Activated CD8-positive, alpha-beta T cell treated with anti-CD3 and anti-CD28 coated beads for 36 hours (primary cell): ENCODE results near the gene AP1S3. TPM values are rescaled to one million over a fixed set of nuclear protein-coding genes. Genes with fewer than 3 reads are reported as not detected.

Source experiments
- ATAC-seq: fragments of 200-7000 bp; cut with Tn5 transposase; one replicate; pipeline ENCODE4 v1.10.0; 2021; ENCODE audit warnings: mild to moderate bottlenecking, moderate library complexity
- CTCF ChIA-PET: fragments of 350-600 bp; sonication (Branson Sonifier 250); formaldehyde crosslinking; loops from one replicate; lab custom pipeline; 2021; ENCODE audit warnings: antibody characterized with exemption; lab: Charles Lee
- POLR2A ChIA-PET: fragments of 350-600 bp; sonication (Branson Sonifier 250); formaldehyde crosslinking; loops from one replicate; lab custom pipeline; 2021; ENCODE audit warnings: antibody characterized with exemption; lab: Charles Lee
- DNase-seq: peaks from one replicate; pipeline ENCODE4 v3.0.0-alpha.2; 2020
- H3K27ac Mint-ChIP-seq: one replicate; pipeline ENCODE4 v1.8.0; 2021; ENCODE audit warnings: mild to moderate bottlenecking, mixed read lengths
- H3K27me3 Mint-ChIP-seq: one replicate; pipeline ENCODE4 v1.8.0; 2021; ENCODE audit warnings: mixed read lengths
- H3K36me3 Mint-ChIP-seq: one replicate; pipeline ENCODE4 v1.8.0; 2021; ENCODE audit warnings: low read depth, mixed read lengths
- H3K4me1 Mint-ChIP-seq: one replicate; pipeline ENCODE4 v1.8.0; 2021; ENCODE audit warnings: low read depth, mixed read lengths
- H3K4me3 Mint-ChIP-seq: one replicate; pipeline ENCODE4 v1.8.0; 2021; ENCODE audit warnings: mild to moderate bottlenecking, moderate library complexity, mixed read lengths
- H3K9me3 Mint-ChIP-seq: one replicate; pipeline ENCODE4 v1.8.0; 2021; ENCODE audit warnings: mixed read lengths
- CTCF ChIP-seq: fragments of 200-600 bp; IDR thresholded peaks from one replicate; pipeline ENCODE4 v1.8.0; 2022; ENCODE audit warnings: antibody characterized with exemption, mild to moderate bottlenecking
- intact Hi-C: fragments of 100-400 bp; cut with micrococcal nuclease; formaldehyde crosslinking; loops from one replicate; pipeline ENCODE4 v1.10.0; 2022
- total RNA-seq, 2 experiments: library from RNA; stranded (reverse); gene quantifications; one replicate each; pipeline ENCODE4 v1.2.3, GENCODE V29; 2021

Gene AP1S3
- total RNA-seq, 2 experiments from 2014 or later, result 5.7 to 6.6 TPM

- Mint-ChIP-seq H3K9me3 (no peaks in the 10 kb centered on the region), H3K36me3 (peaks cover 7% of the 10 kb centered on the region), H3K4me1 (peaks cover 20% of the 10 kb centered on the region), H3K4me3 (no peak overlapping the region), H3K27me3 (no peaks in the 10 kb centered on the region), H3K27ac (no peak overlapping the region)
- ChIA-PET CTCF (no interaction called here), POLR2A (interaction anchor here (0.6 kb wide), 1 partner anchor 97 kb away, joined by 4 read pairs; no protein-coding TSS in a partner anchor)
- no peak for ATAC-seq
- no peak for TF ChIP-seq CTCF
- intact Hi-C loops, result no loop called here
- no peak for DNase-seq
These were observed 30.6 kb upstream of the AP1S3 start for GRCh38 chr2:223868005-223868404.

- DNase-seq (no peak), ATAC-seq (peak; percentile 56)
- ChIA-PET POLR2A (interaction anchor here (0.7 kb wide), 1 partner anchor 828 kb away, joined by 3 read pairs; no protein-coding TSS in a partner anchor), CTCF (interaction anchor here (1.0 to 1.1 kb wide), 3 partner anchors 12 to 104 kb away, joined by 3 read pairs; no protein-coding TSS in a partner anchor)
- Mint-ChIP-seq H3K36me3 (no peaks in the 10 kb centered on the region), H3K27ac (peak overlapping the region; percentile 16), H3K27me3 (no peaks in the 10 kb centered on the region), H3K9me3 (no peaks in the 10 kb centered on the region), H3K4me3 (no peak overlapping the region), H3K4me1 (peaks cover 20% of the 10 kb centered on the region)
- peak; percentile 40 for TF ChIP-seq CTCF
- intact Hi-C loops, result no loop called here
These were observed 28.6 kb upstream of the AP1S3 start for GRCh38 chr2:223865907-223866508.

- CTCF ChIA-PET, result interaction anchor here (1.0 kb wide), 1 partner anchor 18 kb away, joined by 3 read pairs; no protein-coding TSS in a partner anchor
- Mint-ChIP-seq H3K9me3 (no peaks in the 10 kb centered on the region), H3K4me1 (peaks cover 20% of the 10 kb centered on the region), H3K4me3 (no peak overlapping the region), H3K27ac (no peak overlapping the region), H3K36me3 (no peaks in the 10 kb centered on the region), H3K27me3 (no peaks in the 10 kb centered on the region)
- POLR2A ChIA-PET, result interaction anchor here (0.7 kb wide), 1 partner anchor 829 kb away, joined by 3 read pairs; no protein-coding TSS in a partner anchor
- no peak for TF ChIP-seq CTCF
- DNase-seq (peak; percentile 10), ATAC-seq (peak; percentile 71)
- intact Hi-C loops, result no loop called here
These were observed 27.7 kb upstream of the AP1S3 start for GRCh38 chr2:223865124-223865523.

- DNase-seq (no peak), ATAC-seq (no peak)
- ChIA-PET POLR2A (interaction anchor here (0.6 kb wide), 1 partner anchor 46 kb away, joined by 3 read pairs; no protein-coding TSS in a partner anchor), CTCF (no interaction called here)
- no peak overlapping the region for H3K27ac Mint-ChIP-seq
- intact Hi-C loops, result no loop called here
- TF ChIP-seq CTCF, result no peak
- no peaks in the 10 kb centered on the region for H3K36me3 Mint-ChIP-seq
- H3K4me1 Mint-ChIP-seq, result peaks cover 20% of the 10 kb centered on the region
- no peaks in the 10 kb centered on the region for H3K9me3 Mint-ChIP-seq
- H3K27me3 Mint-ChIP-seq, result no peaks in the 10 kb centered on the region
- H3K4me3 Mint-ChIP-seq, result no peak overlapping the region
These were observed 26.1 kb upstream of the AP1S3 start for GRCh38 chr2:223863491-223863890.
